OCI-LY3 (cell line): ENCODE results near the gene TMEM163.

Experiments used
- CTCF ChIP-seq: fragments of 200-600, 300-600 bp; sonication (generic); IDR thresholded peaks from 2 replicates; pipeline ENCODE4 v1.5.1; 2014; ENCODE audit warnings: antibody characterized with exemption, low read length, low read depth
- EZH2phosphoT487 ChIP-seq: fragments of 200-600 bp; shearing (Covaris generic); IDR thresholded peaks from 2 replicates; pipeline ENCODE4 v1.6.1; 2018; ENCODE audit warnings: antibody characterized with exemption, mixed run types, low read depth

- TF ChIP-seq EZH2phosphoT487 (no peak), CTCF (no peak)
Measured at GRCh38 chr2:134599236-134599635, 119.6 kb downstream of the TMEM163 start.
